K562 (cell line): ENCODE data around the gene ACTN4. TPM values are rescaled to one million over a fixed set of nuclear protein-coding genes. Genes with fewer than 3 reads are reported as not detected.

Experiments used
- ATAC-seq: fragments of 200-7000 bp; cut with Tn5 transposase; 3 replicates; pipeline ENCODE4 v1.9.1; 2020; ENCODE audit warnings: moderate library complexity
- BruUV-seq: library from RNA; stranded (reverse); fragments of 400-500 nt; replicated peaks from 2 replicates; lab custom pipeline; 2021; lab: Mats Ljungman, UMichigan
- CTCF ChIA-PET: fragments of 300-600 bp; formaldehyde crosslinking; extraction: SDS; loops from one replicate; lab custom pipeline; 2021; ENCODE audit warnings: low intra/inter-chr PET ratio; lab: Yijun Ruan, JAX
- POLR2A ChIA-PET: fragments of 300-600, 350-650 bp; sonication (Branson Sonifier 250); formaldehyde crosslinking; extraction: SDS; loops from one replicate; lab custom pipeline; 2021; ENCODE audit warnings: antibody characterized with exemption, inconsistent platforms; lab: Yijun Ruan, JAX
- DNase-seq, 4 experiments: peaks; one replicate each; pipeline versions ENCODE4 v3.0.0 to v3.0.0-alpha.2; 2011 to 2018; ENCODE audit warnings: low spot score in 3 of 4, mixed read lengths in 3 of 4; ENCODE audit errors: extremely low read depth in 1 of 4
- FAIRE-seq: peaks from 2 replicates; lab custom pipeline; 2011; peaks lifted over from hg19 to GRCh38; lab: Jason Lieb, UNC
- H2AFZ ChIP-seq: 2 replicates; pipeline ENCODE4 v1.6.0; 2011; ENCODE audit warnings: low read depth, low read length, control low read depth, inconsistent platforms
- H3K27ac ChIP-seq: fragments of 200-600 bp; 3 replicates; pipeline ENCODE4 v1.8.0; 2011; ENCODE audit warnings: low read depth, mild to moderate bottlenecking, control low read depth, inconsistent platforms, low read length, moderate library complexity, mixed read lengths; ENCODE audit errors: extremely low read depth
- H3K27me3 ChIP-seq, 2 experiments: fragments of 300-600 bp in 1 of 2; 2 replicates in 1 of 2; 3 replicates in 1 of 2; pipeline versions ENCODE4 v1.6.0 to v1.8.0; 2011; ENCODE audit warnings: inconsistent platforms in 2 of 2, low read length in 2 of 2, mild to moderate bottlenecking in 1 of 2, mixed read lengths in 1 of 2, moderate library complexity in 1 of 2; ENCODE audit not compliant: control insufficient read depth in 2 of 2, insufficient read depth in 2 of 2
- H3K36me3 ChIP-seq: fragments of 300-600 bp; 3 replicates; pipeline ENCODE4 v1.8.0; 2011; ENCODE audit warnings: mild to moderate bottlenecking, low read length, inconsistent platforms; ENCODE audit not compliant: control insufficient read depth, insufficient read depth
- H3K4me1 ChIP-seq, 2 experiments: fragments of 200-600 bp in 1 of 2; replicated peaks in 1 of 2; 2 replicates in 1 of 2; 3 replicates in 1 of 2; pipeline versions ENCODE4 v1.5.1 to v1.8.0; 2011; ENCODE audit warnings: inconsistent platforms in 2 of 2, low read length in 2 of 2, mild to moderate bottlenecking in 1 of 2, mixed read lengths in 1 of 2, moderate library complexity in 1 of 2; ENCODE audit not compliant: control insufficient read depth in 2 of 2, insufficient read depth in 2 of 2
- H3K4me2 ChIP-seq: 2 replicates; pipeline ENCODE4 v1.6.1; 2011; ENCODE audit warnings: low read length, control low read depth, inconsistent platforms, mixed read lengths; ENCODE audit not compliant: insufficient read depth
- H3K4me3 ChIP-seq: fragments of 200-600 bp; sonication (generic), shearing (Covaris generic); 2 replicates; pipeline ENCODE4 v1.5.1; 2016; ENCODE audit warnings: control low read depth, inconsistent platforms
- H3K79me2 ChIP-seq: fragments of 200-600 bp; 3 replicates; pipeline ENCODE4 v1.8.0; 2011; ENCODE audit warnings: low read length, inconsistent platforms; ENCODE audit not compliant: control insufficient read depth, insufficient read depth
- H3K9ac ChIP-seq, 2 experiments: 2 replicates each; pipeline versions ENCODE4 v1.6.0 to v1.6.1; 2011; ENCODE audit warnings: low read depth in 2 of 2, low read length in 2 of 2, control low read depth in 1 of 2, inconsistent platforms in 1 of 2, mild to moderate bottlenecking in 1 of 2, mixed read lengths in 1 of 2; ENCODE audit not compliant: insufficient read depth in 1 of 2
- H3K9me1 ChIP-seq: one replicate; pipeline ENCODE4 v1.6.0; 2011; ENCODE audit warnings: inconsistent platforms, mild to moderate bottlenecking, low read length, moderate library complexity; ENCODE audit not compliant: control insufficient read depth, insufficient read depth
- H3K9me3 ChIP-seq: replicated peaks from 2 replicates; pipeline ENCODE4 v1.5.1; 2011; ENCODE audit warnings: low read depth, low read length, inconsistent platforms; ENCODE audit not compliant: control insufficient read depth, insufficient read depth
- H4K20me1 ChIP-seq: replicated peaks from 2 replicates; pipeline ENCODE4 v1.6.1; 2011; ENCODE audit warnings: low read length, inconsistent platforms, mixed read lengths; ENCODE audit not compliant: control insufficient read depth, insufficient read depth
- ATF3 ChIP-seq, 2 experiments: fragments of 450-650 bp in 1 of 2; sonication (generic) in 1 of 2; formaldehyde crosslinking in 1 of 2; IDR thresholded peaks in 1 of 2; conservative IDR thresholded peaks in 1 of 2; 2 replicates each; pipeline versions ENCODE4 v1.6.1 to v1.8.1; 2016 to 2023; ENCODE audit warnings: mild to moderate bottlenecking in 2 of 2, moderate library complexity in 2 of 2, inconsistent platforms in 1 of 2, missing genetic modification reagents in 1 of 2
- CHD1 ChIP-seq: fragments of 200-600 bp; sonication (generic); IDR thresholded peaks from one replicate; pipeline ENCODE4 v1.6.1; 2012; ENCODE audit warnings: mild to moderate bottlenecking, moderate library complexity, low read length, inconsistent platforms
- DIDO1 ChIP-seq: fragments of 450-650 bp; IDR thresholded peaks from 2 replicates; pipeline ENCODE4 v1.6.1; 2016; ENCODE audit warnings: low read depth, missing biosample characterization, missing genetic modification characterization
- HMG20A ChIP-seq: fragments of 450-650 bp; formaldehyde crosslinking; conservative IDR thresholded peaks from 2 replicates; pipeline ENCODE4 v1.4.0; 2020; ENCODE audit warnings: mild to moderate bottlenecking, mixed read lengths
- MLX ChIP-seq, 2 experiments: fragments of 450-650 bp in 1 of 2; sonication (generic) in 1 of 2; formaldehyde crosslinking; conservative IDR thresholded peaks; 2 replicates each; pipeline versions ENCODE4 v1.4.0 to v1.8.1; 2020 to 2022; ENCODE audit warnings: mild to moderate bottlenecking in 1 of 2, missing genetic modification reagents in 1 of 2
- POLR2AphosphoS5 ChIP-seq: IDR thresholded peaks from 2 replicates; pipeline ENCODE4 v1.6.1; 2011; ENCODE audit warnings: mild to moderate bottlenecking, low read depth, low read length, moderate library complexity; ENCODE audit not compliant: control insufficient read depth, insufficient read depth
- POLR2B ChIP-seq: fragments of 450-650 bp; IDR thresholded peaks from 2 replicates; pipeline ENCODE4 v1.6.1; 2018; ENCODE audit warnings: low read depth; ENCODE audit not compliant: partially characterized antibody
- STAT6 ChIP-seq: sonication (generic); formaldehyde crosslinking; IDR thresholded peaks from 2 replicates; pipeline ENCODE4 v1.8.1; 2023; ENCODE audit warnings: mild to moderate bottlenecking, missing genetic modification reagents
- ZBED1 ChIP-seq: IDR thresholded peaks from 2 replicates; pipeline ENCODE4 v1.6.1; 2014
- ZBTB33 ChIP-seq: sonication (generic); formaldehyde crosslinking; IDR thresholded peaks from 2 replicates; pipeline ENCODE4 v1.8.1; 2023; ENCODE audit warnings: mild to moderate bottlenecking, missing genetic modification reagents
- ZFP1 ChIP-seq: fragments of 450-650 bp; formaldehyde crosslinking; IDR thresholded peaks from 2 replicates; pipeline ENCODE4 v1.4.0; 2020; ENCODE audit warnings: mild to moderate bottlenecking, mixed read lengths
- ZNF212 ChIP-seq: fragments of 450-650 bp; formaldehyde crosslinking; IDR thresholded peaks from 2 replicates; pipeline ENCODE4 v1.4.0; 2020; ENCODE audit warnings: mild to moderate bottlenecking
- ZNF24 ChIP-seq: fragments of 450-650 bp; IDR thresholded peaks from 2 replicates; pipeline ENCODE4 v1.6.1; 2016
- ZNF324 ChIP-seq: fragments of 250-450 bp; sonication (Bioruptor Pico); IDR thresholded peaks from 2 replicates; pipeline ENCODE4 v1.4.0; 2020; ENCODE audit warnings: mild to moderate bottlenecking
- ZNF551 ChIP-seq: fragments of 250-450 bp; sonication (Bioruptor Pico); IDR thresholded peaks from 2 replicates; pipeline ENCODE4 v1.5.0; 2021; ENCODE audit warnings: mild to moderate bottlenecking, moderate library complexity
- WGBS: fragments of 100-300 bp; shearing (Covaris generic); methylation state at CpG from one replicate; pipeline ENCODE4 v1.1.6; 2016; ENCODE audit warnings: low coverage, mixed read lengths; ENCODE audit not compliant: insufficient coverage; ENCODE audit errors: missing lambda C conversion rate; 5-methylcytosine and 5-hydroxymethylcytosine counted together
- in situ Hi-C: fragments of 300-500 bp; cut with MboI; formaldehyde crosslinking; loops from 4 replicates; pipeline ENCODE4 v1.15.0; 2018; ENCODE audit warnings: inconsistent platforms, mixed read lengths
- intact Hi-C: fragments of 100-400 bp; cut with micrococcal nuclease; formaldehyde crosslinking; loops from 2 replicates; pipeline ENCODE4 v1.14.2; 2022
- polyA plus RNA-seq, 8 experiments: library from polyadenylated mRNA; depleted of rRNA in 4 of 8; stranded (reverse) in 5 of 8; unstranded in 3 of 8; fragments of >200 nt; fragmentation: Nextera tagmentation in 2 of 8; fragmentation: Illumina TruSeq in 1 of 8; extraction: Ambion mirVana in 2 of 8; extraction: Trizol in 1 of 8; gene quantifications; 2 replicates each; pipeline versions ENCODE4 v1.2.1 to v1.2.3, GENCODE V29; 2011 to 2014; ENCODE audit warnings: inconsistent platforms in 1 of 8, missing spikeins in 1 of 8
- total RNA-seq, 7 experiments: library from RNA; depleted of rRNA in 6 of 7; stranded (reverse); fragments of >200 nt in 6 of 7; fragmentation: Illumina TruSeq in 2 of 7; extraction: Trizol in 2 of 7; gene quantifications; 2 replicates each; pipeline versions ENCODE4 v1.2.1 to v1.2.3, GENCODE V29; 2011 to 2021; ENCODE audit warnings: low replicate concordance in 1 of 7

Gene ACTN4
- total and polyA plus RNA-seq, 9 of the 15 experiments (the other 6 are each of a cell fraction or from before 2014, with no cell fraction given), result 3.1 to 385 (median 125) TPM

GRCh38 chr19:38739440-38740256 lies 92.2 kb downstream of the ACTN4 start:
- DNase-seq, result peak in 1 of 4 experiments; percentile 36
- FAIRE-seq, result peak; percentile 26
- H2AFZ ChIP-seq, result no peak overlapping the region
- peak overlapping the region in 1 of 2 experiments; percentile 80; a peak in 2 of 4 replicates for H3K9ac ChIP-seq
- H3K27ac ChIP-seq, result no peak overlapping the region
- no peaks in the 10 kb centered on the region for H4K20me1 ChIP-seq
- peaks cover 8% of the 10 kb centered on the region; the same call in 1 of the 3 replicates for H3K79me2 ChIP-seq
- H3K4me1 ChIP-seq, result peaks cover 25 to 58% of the 10 kb centered on the region in 2 experiments
- H3K4me3 ChIP-seq, result no peak overlapping the region
- CTCF ChIA-PET, result no interaction called here
- ATAC-seq, result no peak
- 59% methylated on average over 15 of the region's 16 CpGs for whole genome bisulfite sequencing
- no peaks in the 10 kb centered on the region for H3K36me3 ChIP-seq
- in situ Hi-C loops, result no loop called here
- no peak overlapping the region for H3K4me2 ChIP-seq
- no TSS peak for BruUV-seq
- no peaks in the 10 kb centered on the region for H3K9me3 ChIP-seq
- intact Hi-C loops, result loop anchor here (5.0 to 10.0 kb wide), 3 partner anchors 93 to 195 kb away; partner anchors contain the start of genes ECH1, MRPS12 and SARS2
- POLR2A ChIA-PET, result interaction anchor here (0.6 to 0.7 kb wide), 2 partner anchors 11 to 27 kb away, joined by 3 read pairs; no protein-coding TSS in a partner anchor
- H3K27me3 ChIP-seq, result no peaks in the 10 kb centered on the region
- H3K9me1 ChIP-seq, result no peaks in the 10 kb centered on the region
- TF ChIP-seq POLR2B (no peak), ZFP1 (no peak), MLX (CRISPR knock-in tag; conservative IDR thresholded peaks at IDR 0.05) (no peak), POLR2AphosphoS5 (no peak), ZNF24 (peak; percentile 52; the same call in 1 of the 2 replicates), DIDO1 (no peak), HMG20A (CRISPR knock-in tag) (no peak), STAT6 (CRISPR knock-in tag) (no peak), ZNF212 (CRISPR knock-in tag) (no peak), ZBTB33 (0 out of 2 replicates have a peak, but pooled peaks have one; percentile 23), ZNF551 (no peak), ZNF324 (CRISPR knock-in tag) (no peak), CHD1 (no peak), ATF3 (IDR thresholded peaks at IDR 0.05) (no peak), ATF3 (CRISPR knock-in tag; conservative IDR thresholded peaks at IDR 0.05) (no peak), ZBED1 (no peak)
